NB4 (cell line): ENCODE results near the gene LSM10.

ENCODE experiments used
- MYC ChIP-seq: IDR thresholded peaks from 2 replicates; pipeline ENCODE4 v1.6.1; 2011; ENCODE audit warnings: low read depth, low read length
- POLR2A ChIP-seq: IDR thresholded peaks from 2 replicates; pipeline ENCODE4 v1.6.1; 2011; ENCODE audit warnings: mild to moderate bottlenecking; ENCODE audit not compliant: insufficient read length; ENCODE audit errors: extremely low read depth
- TF ChIP-seq, protein P1 (sequence below): IDR thresholded peaks from one replicate; pipeline ENCODE4 v1.5.1; 2012; ENCODE audit warnings: low read depth, low read length
- TF ChIP-seq, protein P2 (sequence below): IDR thresholded peaks from 2 replicates; pipeline ENCODE4 v1.6.1; 2011; ENCODE audit warnings: low read depth, low read length

DNA sequence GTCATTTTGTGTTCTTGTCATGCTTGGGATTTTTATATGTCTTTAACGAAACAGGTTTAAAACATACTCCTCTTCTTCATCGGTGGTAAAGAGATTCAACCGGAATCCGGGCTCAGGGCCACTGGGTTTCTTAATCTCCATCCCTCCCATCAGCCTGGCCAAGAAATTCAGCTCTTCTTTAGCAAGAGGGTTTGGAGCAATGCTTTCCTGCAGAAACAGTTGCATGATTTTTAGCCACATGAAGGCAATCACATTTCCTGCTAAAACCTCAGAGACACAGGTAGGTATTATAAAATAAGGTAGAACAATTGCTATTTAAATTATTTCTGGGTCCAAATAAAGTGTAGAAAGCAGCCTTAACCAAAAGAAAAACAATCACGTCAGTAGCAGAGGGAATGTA is 22.7 kb upstream of the LSM10 start:
- TF ChIP-seq, protein P1, sequence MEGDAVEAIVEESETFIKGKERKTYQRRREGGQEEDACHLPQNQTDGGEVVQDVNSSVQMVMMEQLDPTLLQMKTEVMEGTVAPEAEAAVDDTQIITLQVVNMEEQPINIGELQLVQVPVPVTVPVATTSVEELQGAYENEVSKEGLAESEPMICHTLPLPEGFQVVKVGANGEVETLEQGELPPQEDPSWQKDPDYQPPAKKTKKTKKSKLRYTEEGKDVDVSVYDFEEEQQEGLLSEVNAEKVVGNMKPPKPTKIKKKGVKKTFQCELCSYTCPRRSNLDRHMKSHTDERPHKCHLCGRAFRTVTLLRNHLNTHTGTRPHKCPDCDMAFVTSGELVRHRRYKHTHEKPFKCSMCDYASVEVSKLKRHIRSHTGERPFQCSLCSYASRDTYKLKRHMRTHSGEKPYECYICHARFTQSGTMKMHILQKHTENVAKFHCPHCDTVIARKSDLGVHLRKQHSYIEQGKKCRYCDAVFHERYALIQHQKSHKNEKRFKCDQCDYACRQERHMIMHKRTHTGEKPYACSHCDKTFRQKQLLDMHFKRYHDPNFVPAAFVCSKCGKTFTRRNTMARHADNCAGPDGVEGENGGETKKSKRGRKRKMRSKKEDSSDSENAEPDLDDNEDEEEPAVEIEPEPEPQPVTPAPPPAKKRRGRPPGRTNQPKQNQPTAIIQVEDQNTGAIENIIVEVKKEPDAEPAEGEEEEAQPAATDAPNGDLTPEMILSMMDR = no peak
- no peak for TF ChIP-seq POLR2A
- TF ChIP-seq, protein P2, sequence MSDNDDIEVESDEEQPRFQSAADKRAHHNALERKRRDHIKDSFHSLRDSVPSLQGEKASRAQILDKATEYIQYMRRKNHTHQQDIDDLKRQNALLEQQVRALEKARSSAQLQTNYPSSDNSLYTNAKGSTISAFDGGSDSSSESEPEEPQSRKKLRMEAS = no peak
- no peak for TF ChIP-seq MYC
